Measurements from ENCODE around the gene JMJD8.

The JMJD8 gene

GRCh38 chr16:637081-638018 lies 46.8 kb downstream of the JMJD8 start:
- DNase-seq = peak; percentile 79

- peak; percentile 92 for DNase-seq
Observed at GRCh38 chr16:636206-637080, 47.7 kb downstream of the JMJD8 start, which contains the start of gene METTL26. TSS of gene METTL26 (minus strand) at chr16:636305. CDS start at chr16:636290, 15 bp downstream.

DNA sequence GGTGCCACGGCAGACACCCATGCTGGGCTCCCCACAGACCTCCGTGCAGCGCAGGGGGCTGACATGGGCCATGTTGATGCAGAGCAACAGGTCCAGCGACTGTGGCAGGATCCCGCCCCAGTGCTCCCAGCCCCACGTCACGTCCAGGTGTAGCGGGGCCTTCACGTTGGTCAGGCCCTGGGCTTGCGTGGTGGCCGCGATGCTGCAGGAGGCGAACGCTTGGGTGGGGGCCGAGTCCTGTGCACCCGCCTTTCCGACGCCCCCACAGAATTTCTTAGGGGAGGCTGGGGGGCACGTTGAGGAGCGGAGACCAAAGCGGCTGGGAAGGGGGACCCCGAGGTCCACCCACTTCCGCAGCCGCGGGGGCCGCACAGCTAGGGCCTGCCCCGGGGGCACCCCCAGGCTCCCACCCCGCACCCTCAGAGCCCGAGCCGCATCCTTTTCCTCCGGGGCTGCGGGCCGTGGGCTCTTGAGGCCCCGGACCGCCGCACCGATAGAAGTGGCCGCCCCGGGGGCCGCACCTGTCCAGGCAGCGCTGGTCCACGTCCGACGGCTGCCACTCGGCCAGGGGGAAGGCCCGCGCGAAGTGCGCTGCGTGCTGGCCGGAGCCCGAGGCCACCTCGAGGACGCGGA lies 48.4 kb downstream of the JMJD8 start:
- no peak for DNase-seq

GRCh38 chr16:634996-635395 lies 49.1 kb downstream of the JMJD8 start:
- no peak for DNase-seq

DNA sequence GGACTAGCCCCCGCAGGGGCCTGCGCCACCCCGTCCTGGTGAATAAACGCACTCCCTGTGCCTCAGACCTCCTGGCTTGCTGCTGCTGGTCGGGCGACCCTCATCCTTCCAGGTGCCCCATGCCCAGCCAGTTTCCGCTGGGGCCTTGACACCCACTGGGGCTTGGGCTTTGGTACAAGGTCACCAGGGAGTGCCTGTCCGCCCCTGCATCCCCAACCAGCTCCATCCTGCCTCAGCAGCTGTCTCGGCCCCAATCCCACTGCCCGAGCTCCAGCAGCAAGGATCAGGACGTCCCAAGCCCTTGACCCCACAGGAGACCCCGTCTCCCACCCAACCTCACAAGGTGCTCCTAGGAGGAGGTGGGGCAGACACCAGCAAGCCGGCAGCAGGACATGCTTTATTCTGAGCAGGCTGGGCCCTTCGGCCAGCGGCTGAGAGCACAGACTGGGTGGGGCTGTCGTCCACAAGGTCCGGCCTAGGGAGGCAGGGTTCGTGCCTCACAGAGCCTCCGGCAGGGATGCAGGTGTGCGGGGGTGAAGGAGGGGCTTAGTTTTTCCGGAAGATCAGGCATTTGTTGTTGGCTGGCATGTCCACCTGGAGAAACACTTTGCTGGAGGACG lies 50.0 kb downstream of the JMJD8 start:
- DNase-seq = no peak

- no peak for DNase-seq
Observed at GRCh38 chr16:633336-634050, 50.6 kb downstream of the JMJD8 start.

DNA sequence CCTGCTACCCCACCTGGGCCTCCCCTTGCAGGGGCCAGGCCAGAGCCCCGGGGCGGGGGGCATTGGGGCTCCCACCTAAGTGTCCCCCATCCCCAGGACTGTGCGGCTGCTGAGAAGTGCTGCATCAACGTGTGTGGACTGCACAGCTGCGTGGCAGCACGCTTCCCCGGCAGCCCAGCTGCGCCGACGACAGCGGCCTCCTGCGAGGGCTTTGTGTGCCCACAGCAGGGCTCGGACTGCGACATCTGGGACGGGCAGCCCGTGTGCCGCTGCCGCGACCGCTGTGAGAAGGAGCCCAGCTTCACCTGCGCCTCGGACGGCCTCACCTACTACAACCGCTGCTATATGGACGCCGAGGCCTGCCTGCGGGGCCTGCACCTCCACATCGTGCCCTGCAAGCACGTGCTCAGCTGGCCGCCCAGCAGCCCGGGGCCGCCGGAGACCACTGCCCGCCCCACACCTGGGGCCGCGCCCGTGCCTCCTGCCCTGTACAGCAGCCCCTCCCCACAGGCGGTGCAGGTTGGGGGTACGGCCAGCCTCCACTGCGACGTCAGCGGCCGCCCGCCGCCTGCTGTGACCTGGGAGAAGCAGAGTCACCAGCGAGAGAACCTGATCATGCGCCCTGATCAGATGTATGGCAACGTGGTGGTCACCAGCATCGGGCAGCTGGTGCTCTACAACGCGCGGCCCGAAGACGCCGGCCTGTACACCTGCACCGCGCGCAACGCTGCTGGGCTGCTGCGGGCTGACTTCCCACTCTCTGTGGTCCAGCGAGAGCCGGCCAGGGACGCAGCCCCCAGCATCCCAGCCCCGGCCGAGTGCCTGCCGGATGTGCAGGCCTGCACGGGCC lies 51.4 kb downstream of the JMJD8 start:
- no peak for DNase-seq

DNA sequence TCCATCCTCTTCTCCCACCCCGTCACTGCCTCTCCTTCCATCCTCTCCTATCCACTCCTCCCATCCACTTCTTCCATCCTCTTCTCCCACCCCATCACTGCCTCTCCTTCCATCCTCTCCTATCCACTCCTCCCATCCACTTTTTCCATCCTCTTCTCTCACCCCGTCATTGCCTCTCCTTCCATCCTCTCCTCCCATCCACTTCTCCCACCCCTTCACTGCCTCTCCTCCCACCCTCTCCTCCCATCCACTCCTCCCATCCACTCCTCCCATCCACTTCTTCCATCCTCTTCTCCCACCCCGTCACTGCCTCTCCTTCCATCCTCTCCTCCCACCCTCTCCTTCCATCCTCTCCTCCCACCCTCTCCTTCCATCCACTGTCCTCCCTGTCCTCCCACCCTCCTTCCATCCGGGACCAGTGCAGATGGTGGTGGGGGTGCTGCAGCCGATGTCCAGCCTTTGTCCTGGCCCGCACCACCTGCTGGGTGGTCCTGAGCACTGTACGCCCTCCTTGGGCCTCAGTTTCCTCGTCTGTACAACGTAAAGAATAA lies 52.3 kb downstream of the JMJD8 start:
- no peak for DNase-seq

All from amniotic stem cell (primary cell).